Thyroid gland (tissue), 4 donors: Measurements from ENCODE around the gene CNFN.

Source experiments
- POLR2A ChIP-seq, 2 donors: fragments of 450-650 bp; IDR thresholded peaks; one replicate each; pipeline ENCODE4 v1.6.1; 2017; ENCODE audit warnings: antibody characterized with exemption in 2 of 2, mild to moderate bottlenecking in 2 of 2, moderate library complexity in 1 of 2
- TF ChIP-seq, protein P1 (sequence below), 6 experiments: fragments of 200-600 bp in 3 of 6; fragments of 450-650 bp in 3 of 6; sonication (generic) in 3 of 6; IDR thresholded peaks; one replicate each; pipeline ENCODE4 v1.5.1; 2016 to 2019; ENCODE audit warnings: antibody characterized with exemption in 6 of 6, mild to moderate bottlenecking in 2 of 6, inconsistent platforms in 1 of 6, moderate library complexity in 1 of 6

DNA sequence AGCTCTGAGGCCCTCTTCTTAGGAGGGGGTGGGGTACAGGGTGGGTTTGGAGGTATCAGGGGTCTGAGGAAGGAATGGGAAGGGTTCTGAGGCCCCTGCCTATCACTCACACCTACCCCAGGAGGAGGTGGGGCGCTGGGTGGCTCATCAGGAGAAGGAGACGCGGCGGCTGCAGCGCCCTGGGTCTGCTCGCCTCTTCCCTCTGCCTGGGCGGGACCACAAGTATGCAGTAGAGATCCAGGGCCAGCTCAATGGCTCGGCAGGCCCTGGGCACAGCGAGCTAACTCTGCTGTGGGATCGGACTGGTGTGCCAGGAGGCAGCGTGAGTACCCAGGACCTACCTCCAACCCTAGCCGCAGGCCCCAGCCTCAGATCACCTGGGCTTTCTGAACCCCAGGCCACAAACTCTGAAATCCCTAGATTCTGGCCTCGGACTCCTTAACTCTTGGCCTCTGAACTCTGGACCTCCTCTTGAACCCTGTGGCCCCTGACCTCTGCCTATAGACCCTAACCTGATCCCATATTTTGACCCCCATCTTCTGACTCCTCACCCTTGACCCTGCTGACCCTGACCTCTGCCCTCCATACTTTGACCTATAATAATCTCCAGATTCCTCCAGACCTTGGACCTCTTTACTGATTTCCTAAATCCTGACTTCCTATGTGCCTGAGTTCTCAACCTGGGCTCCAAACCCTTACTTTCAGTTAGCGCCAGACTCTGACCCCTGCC, 40.6 kb downstream of the CNFN start:
- TF ChIP-seq, protein P1, sequence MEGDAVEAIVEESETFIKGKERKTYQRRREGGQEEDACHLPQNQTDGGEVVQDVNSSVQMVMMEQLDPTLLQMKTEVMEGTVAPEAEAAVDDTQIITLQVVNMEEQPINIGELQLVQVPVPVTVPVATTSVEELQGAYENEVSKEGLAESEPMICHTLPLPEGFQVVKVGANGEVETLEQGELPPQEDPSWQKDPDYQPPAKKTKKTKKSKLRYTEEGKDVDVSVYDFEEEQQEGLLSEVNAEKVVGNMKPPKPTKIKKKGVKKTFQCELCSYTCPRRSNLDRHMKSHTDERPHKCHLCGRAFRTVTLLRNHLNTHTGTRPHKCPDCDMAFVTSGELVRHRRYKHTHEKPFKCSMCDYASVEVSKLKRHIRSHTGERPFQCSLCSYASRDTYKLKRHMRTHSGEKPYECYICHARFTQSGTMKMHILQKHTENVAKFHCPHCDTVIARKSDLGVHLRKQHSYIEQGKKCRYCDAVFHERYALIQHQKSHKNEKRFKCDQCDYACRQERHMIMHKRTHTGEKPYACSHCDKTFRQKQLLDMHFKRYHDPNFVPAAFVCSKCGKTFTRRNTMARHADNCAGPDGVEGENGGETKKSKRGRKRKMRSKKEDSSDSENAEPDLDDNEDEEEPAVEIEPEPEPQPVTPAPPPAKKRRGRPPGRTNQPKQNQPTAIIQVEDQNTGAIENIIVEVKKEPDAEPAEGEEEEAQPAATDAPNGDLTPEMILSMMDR (IDR thresholded peaks at IDR 0.05) = no peak
- TF ChIP-seq POLR2A (IDR thresholded peaks at IDR 0.05) = no peak
